Measurements from ENCODE around the gene NHLRC4.

DNA sequence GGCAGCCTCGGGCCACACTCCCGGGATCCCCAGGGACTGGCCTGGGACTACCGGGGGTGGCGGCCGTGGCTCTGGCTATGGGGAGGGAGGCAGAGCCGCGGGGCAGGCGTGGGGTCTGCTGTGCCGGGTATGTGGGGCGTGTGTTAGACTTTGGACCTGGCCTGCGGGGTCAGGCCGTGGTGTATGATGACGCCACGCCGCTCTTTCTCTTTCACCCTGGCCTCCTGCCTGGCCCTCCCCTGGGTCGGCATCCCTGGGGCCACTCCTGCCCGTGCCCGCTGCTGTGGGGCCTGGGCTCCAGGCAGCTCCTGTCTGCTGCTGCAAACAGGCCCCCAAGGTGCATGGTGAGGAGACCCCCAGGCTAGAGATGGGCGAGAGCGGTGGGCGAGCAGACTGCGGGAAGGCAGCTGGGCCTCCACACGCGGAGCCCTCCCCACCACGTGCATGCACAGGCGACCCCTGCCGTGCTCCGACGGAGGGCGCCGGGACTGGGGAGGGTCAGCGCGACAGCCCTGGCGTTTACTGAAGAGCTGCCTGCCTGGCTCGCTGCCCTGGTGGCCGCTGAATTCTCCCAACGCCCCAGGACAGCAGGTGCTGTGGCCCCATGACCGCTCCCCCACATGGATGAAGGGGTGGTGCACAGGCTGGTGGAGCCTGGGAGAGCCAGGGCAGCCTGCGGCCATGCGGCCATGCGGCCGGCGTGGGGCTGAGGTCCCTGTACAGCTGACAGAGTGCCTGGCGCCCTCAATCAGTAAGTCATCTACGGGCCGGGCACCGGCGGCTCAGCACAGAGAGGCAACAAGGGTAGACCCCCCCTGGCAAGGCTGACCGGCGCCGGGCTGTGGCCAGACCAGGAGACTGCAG, 23.3 kb upstream of the NHLRC4 start:
- TF ChIP-seq POLR2A (IDR thresholded peaks at IDR 0.05): no peak
- TF ChIP-seq, protein P1, sequence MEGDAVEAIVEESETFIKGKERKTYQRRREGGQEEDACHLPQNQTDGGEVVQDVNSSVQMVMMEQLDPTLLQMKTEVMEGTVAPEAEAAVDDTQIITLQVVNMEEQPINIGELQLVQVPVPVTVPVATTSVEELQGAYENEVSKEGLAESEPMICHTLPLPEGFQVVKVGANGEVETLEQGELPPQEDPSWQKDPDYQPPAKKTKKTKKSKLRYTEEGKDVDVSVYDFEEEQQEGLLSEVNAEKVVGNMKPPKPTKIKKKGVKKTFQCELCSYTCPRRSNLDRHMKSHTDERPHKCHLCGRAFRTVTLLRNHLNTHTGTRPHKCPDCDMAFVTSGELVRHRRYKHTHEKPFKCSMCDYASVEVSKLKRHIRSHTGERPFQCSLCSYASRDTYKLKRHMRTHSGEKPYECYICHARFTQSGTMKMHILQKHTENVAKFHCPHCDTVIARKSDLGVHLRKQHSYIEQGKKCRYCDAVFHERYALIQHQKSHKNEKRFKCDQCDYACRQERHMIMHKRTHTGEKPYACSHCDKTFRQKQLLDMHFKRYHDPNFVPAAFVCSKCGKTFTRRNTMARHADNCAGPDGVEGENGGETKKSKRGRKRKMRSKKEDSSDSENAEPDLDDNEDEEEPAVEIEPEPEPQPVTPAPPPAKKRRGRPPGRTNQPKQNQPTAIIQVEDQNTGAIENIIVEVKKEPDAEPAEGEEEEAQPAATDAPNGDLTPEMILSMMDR (IDR thresholded peaks at IDR 0.05): no peak
